GM12892 (cell line): ENCODE data around the gene MFNG.

Source experiments
- DNase-seq: peaks from one replicate; pipeline ENCODE4 v3.0.0; 2011; ENCODE audit not compliant: insufficient read length
- FAIRE-seq: peaks from 2 replicates; lab custom pipeline; 2011; peaks lifted over from hg19 to GRCh38; lab: Jason Lieb, UNC
- POLR2A ChIP-seq: IDR thresholded peaks from 2 replicates; pipeline ENCODE4 v1.6.1; 2011; ENCODE audit warnings: low read depth, low read length, control low read depth
- POLR2AphosphoS5 ChIP-seq: IDR thresholded peaks from 2 replicates; pipeline ENCODE4 v1.6.1; 2011; ENCODE audit warnings: low read depth, low read length, control low read depth
- TAF1 ChIP-seq: IDR thresholded peaks from 2 replicates; pipeline ENCODE4 v1.6.1; 2011; ENCODE audit warnings: low read depth, mild to moderate bottlenecking, control low read depth, low read length, borderline replicate concordance

Gene MFNG

GRCh38 chr22:37488337-37489135 is 2.4 kb upstream of the MFNG start:
- DNase-seq (no peak), FAIRE-seq (no peak)
- TF ChIP-seq TAF1 (no peak), POLR2AphosphoS5 (no peak), POLR2A (no peak)

GRCh38 chr22:37487571-37487970 is 1.4 kb upstream of the MFNG start:
- TF ChIP-seq TAF1 (no peak), POLR2AphosphoS5 (no peak), POLR2A (no peak)
- DNase-seq (no peak), FAIRE-seq (no peak)

- DNase-seq (no peak), FAIRE-seq (no peak)
- TF ChIP-seq POLR2A: no peak
- TF ChIP-seq TAF1: no peak
- no peak for TF ChIP-seq POLR2AphosphoS5
Measured at GRCh38 chr22:37487129-37487528, 945 bp upstream of the MFNG start.

- no peak for DNase-seq
- TF ChIP-seq POLR2AphosphoS5: no peak
- no peak for TF ChIP-seq POLR2A
Measured at GRCh38 chr22:37485395-37486223, 575 bp downstream of the MFNG start.

GRCh38 chr22:37484480-37485394 is 1.4 kb downstream of the MFNG start:
- FAIRE-seq (peak; percentile 98), DNase-seq (peak; percentile 77)
- peak; percentile 70 for TF ChIP-seq POLR2A
- TF ChIP-seq TAF1: peak; percentile 68; the same call in 1 of the 2 replicates
- TF ChIP-seq POLR2AphosphoS5: peak; percentile 69

More at GRCh38 chr22:37485395-37486223, 575 bp downstream of the MFNG start:
- FAIRE-seq: no peak

GRCh38 chr22:37483050-37483449 is 3.1 kb downstream of the MFNG start:
- no peak for TF ChIP-seq POLR2A
- no peak for TF ChIP-seq POLR2AphosphoS5
- no peak for TF ChIP-seq TAF1
- FAIRE-seq (peak; percentile 48), DNase-seq (no peak)

- FAIRE-seq (no peak), DNase-seq (no peak)
- TF ChIP-seq POLR2A: no peak
- TF ChIP-seq POLR2AphosphoS5: no peak
- TF ChIP-seq TAF1: no peak
Measured at GRCh38 chr22:37482244-37482643, 3.9 kb downstream of the MFNG start.

- TF ChIP-seq POLR2A (no peak), TAF1 (no peak), POLR2AphosphoS5 (no peak)
- no peak for FAIRE-seq
- DNase-seq: no peak
Measured at GRCh38 chr22:37481347-37481907, 4.8 kb downstream of the MFNG start.

GRCh38 chr22:37480387-37481346 is 5.5 kb downstream of the MFNG start:
- TF ChIP-seq POLR2A (no peak), TAF1 (no peak), POLR2AphosphoS5 (no peak)
- DNase-seq: no peak
- no peak for FAIRE-seq
